CD4-positive, alpha-beta T cell treated with Interleukin-21 for 1 hour (primary cell): ENCODE data around the gene DSCAM.

Experiments used
- DNase-seq: peaks from one replicate; pipeline ENCODE4 v3.0.0-alpha.2; 2020

The DSCAM gene

GRCh38 chr21:40425981-40426380 lies 421.0 kb downstream of the DSCAM start:
- no peak for DNase-seq

DNA sequence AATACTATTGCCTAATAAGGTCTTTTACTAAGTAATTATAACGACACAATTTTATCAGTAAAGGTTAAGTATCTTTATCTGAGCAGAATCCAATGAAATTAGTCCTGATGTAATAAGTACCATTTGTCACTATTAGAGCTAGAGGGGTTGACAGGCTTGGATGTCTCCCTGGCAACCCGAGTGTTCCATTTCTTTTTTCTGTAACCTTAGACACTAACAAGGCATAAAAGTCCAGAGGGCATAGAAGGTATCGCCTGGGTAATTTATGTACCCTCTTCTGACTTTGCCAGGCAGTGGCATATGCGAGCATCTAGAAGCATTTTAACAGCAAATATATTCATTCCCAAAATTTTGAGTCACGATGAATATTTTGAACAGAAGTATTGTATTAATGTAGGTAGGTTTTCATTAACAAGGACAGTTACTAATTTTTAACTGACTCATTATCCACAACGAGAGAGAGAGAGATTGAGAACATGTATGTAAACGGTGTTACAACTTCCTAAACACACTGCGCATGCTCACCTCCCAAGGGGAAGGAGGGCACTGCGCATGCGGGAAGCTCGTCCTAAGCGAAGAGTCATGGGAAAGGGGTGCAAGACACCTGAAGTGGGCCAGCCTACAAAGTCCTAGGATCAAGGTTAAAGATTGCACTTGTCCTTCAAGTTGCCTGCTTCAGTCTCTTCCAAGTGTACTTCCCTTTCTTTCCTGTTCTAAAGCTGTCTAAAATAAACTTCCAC lies 423.9 kb downstream of the DSCAM start:
- DNase-seq: no peak

DNA sequence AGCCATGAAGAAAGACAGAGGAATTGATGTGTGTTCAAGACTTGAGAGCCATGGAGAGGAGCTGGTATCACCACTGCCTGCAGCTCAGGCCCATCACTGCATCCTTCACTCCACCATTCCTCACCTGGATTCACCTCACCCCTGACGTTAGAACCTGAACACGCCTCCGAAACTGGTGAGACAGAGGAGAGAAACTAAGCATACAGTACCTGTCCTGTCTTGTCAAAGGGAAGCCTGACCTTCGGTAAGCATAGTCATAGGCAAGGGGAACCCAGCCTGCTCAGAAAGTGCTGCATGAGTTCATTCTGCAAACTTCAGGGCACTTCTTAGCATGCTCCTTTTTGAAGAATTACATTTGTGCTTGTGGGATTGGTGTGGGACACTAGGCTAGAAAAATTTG lies 425.8 kb downstream of the DSCAM start:
- DNase-seq: no peak

- DNase-seq: no peak
Observed at GRCh38 chr21:40416572-40416971, 430.4 kb downstream of the DSCAM start.

- no peak for DNase-seq
Observed at GRCh38 chr21:40408561-40408960, 438.4 kb downstream of the DSCAM start.

GRCh38 chr21:40404396-40404800 lies 442.6 kb downstream of the DSCAM start:
- DNase-seq: no peak

DNA sequence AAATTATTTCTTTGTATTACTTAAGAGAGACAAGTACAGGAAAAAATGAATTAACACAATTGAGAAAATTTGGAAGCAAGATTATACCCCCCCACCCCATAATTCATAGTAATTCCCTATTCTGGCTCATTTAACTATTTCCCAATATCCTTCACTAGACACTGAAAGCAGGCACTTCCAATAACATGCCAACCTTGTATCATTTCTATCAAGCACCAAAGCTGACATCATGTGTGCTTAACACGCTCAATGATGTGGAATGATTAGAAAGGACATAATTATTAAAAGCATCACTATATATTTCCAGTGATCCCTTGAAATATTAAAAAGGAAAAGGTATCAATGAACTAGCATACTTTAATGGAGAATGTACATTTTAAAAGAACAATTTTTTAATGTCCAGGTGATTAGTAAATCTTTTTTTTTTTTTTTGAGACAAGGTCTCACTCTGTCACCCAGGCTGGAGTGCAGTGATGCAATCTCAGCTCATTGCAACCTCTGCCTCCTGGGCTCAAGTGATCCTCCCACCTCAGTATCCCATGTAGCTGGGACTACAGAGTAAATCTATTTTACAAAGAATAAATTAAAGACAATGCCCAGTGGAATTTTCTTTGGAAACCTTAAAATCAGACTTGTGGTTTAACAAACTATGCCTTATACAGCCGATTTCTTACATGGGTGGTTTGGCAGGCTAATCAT lies 443.9 kb downstream of the DSCAM start:
- no peak for DNase-seq

DNA sequence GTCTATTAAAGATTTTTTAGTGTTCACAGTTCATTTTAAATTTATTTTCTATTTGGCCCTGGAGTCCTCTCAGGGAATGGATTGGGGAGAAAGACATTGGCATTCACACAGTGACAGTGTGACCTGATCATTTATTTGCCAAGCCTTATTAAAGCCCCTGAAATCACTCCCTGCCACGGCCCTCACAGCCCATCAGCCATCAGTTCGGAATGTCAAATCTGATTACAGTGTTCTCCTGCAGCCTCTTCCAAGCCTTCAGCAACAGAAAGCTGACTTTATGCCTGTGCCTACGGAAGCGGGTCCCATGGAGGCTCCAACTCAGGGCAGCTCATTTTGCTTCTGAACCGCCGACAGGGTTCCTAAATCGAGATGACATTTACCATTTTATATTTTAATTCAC lies 451.2 kb downstream of the DSCAM start:
- no peak for DNase-seq

- DNase-seq: no peak
Observed at GRCh38 chr21:40393066-40393465, 453.9 kb downstream of the DSCAM start.

DNA sequence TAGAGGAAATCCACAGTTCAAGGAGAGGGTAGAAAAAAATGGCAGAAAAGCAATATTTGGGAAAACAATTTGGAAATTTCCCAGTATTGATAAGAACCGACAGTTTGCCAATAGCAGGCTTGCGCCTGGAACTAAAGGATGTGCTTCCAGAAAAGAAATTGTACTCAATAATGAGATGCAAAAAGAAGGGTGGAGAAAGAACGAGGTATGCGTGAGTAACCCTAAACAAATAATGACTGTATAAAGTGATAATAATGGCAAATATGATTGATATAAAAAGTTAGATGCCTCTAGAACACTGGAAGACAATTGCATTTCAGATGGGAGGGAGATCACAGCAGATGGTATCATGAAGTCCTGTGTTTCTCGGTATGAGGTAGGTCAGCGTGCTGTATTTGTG lies 458.9 kb downstream of the DSCAM start:
- no peak for DNase-seq

DNA sequence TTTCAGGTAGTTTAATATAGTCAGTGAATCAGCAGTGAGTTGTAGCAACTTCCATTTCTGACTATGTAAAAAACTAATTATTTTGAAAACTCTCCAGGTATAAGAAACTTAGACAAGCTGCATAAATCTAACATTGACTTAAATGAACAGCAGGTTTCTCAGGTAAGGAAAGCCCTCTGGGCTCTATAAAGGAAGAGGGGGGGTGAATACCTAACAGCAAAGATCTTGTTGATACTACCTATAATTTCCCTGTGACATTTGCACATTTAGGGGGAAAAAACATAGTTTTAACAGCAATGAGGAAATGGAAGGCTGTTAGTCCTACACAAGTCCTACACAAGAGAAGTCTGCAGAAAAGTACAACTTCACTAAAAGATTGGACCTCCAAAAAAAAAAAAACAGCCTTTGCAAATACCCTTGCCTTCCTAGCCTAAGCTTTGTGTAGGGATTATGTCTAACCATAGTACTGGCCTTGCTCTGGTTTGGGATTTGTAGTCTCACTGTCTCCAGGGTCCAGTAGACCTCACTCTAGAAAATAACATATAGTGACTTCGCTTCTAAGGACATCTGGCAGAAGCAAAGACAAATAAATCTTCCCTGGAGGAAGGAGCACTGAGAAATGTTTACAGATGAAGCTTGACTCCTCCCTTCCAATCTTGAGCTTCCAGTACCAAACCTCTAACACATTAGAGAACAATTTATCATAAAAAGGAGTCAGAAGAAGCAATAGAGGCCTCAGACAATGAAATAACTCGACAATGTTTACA lies 459.8 kb downstream of the DSCAM start:
- no peak for DNase-seq

DNA sequence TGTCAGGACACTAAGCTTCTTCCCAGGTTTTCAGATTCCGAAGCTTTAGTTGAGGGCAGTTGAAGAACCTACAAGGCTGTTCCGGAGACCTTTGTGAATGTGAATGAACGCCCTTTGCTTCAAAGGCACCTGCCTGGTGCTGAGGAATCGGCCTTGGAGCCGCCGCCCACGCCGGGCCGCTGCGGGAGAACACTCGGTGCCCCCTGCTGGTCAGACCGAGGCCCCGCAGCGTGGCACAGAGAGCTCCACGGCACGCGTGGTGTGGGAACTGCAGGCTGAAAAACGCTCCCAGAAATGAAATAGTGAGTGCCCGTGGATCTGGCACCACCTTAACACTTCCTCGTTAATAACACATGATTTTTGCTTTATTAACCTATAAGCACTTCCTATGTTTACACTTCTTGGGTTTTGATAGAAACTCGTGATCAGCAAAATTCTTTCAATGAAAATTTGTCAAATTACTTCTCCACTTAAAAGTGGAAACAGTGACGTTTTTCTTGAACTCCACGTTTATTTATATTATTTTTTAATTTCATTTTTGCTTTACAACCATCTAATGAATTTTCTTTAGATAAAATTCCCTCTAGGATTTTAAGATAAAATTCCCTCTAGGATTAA lies 460.6 kb downstream of the DSCAM start:
- no peak for DNase-seq

GRCh38 chr21:40385883-40386282 lies 461.1 kb downstream of the DSCAM start:
- DNase-seq: no peak

DNA sequence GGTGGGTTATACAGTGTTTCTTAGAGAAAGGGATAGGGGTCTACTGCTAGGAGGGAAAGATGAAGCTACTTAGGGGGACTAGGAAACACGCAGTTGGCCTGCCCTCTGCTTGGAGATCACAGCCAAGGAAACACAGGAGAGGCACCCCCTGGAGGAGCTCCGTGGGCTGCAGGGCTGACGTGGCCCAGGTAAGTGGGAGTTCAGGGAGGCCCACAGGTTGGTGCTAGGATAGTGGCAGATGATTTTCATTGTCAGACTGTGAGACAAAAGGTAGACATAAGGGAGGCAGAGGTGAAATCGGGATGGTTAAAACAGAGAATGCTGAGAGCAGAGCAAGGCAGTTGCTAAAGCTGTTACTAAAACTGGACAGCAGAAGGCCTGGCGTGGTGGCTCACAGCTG lies 463.0 kb downstream of the DSCAM start:
- no peak for DNase-seq

DNA sequence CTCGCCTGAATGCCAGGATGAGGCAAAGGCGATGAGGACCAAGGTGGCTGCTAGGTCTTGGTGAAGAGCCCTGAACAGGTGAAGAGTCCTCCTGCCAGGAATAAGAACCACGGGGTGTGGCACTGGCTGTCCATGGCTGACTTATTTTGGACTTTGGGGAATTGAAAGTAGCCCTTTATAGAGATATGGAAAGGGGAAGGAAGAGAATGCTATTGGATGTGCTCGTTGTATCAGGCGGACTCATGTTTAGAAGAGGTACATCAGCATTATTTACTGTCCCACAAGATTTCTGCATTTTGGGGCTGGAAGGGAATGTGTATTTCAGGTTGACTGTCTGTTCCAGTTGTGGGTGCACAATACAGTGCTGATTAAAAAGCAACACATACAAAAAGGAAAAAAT lies 465.8 kb downstream of the DSCAM start:
- DNase-seq: no peak

- DNase-seq: no peak
Observed at GRCh38 chr21:40379881-40380810, 466.8 kb downstream of the DSCAM start.

DNA sequence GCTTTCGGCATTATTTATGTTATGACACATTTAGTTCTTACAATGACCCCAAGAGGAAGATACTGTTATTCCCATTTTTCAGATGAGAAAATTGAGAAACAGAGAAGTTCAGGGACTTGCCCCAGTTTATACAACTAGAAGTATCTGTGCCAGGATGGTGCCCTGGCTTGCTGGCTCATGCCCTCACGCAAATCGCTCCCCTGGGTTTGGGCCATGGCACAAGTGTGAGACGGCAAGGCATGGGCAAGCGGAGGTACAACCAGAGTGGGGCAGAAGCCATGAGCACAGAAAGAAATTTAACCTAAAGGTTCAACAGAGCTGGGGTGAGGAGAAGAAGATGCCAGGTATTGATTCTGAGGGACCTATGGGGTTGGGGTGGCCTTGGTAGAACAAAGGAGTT lies 469.8 kb downstream of the DSCAM start:
- no peak for DNase-seq

- DNase-seq: no peak
Observed at GRCh38 chr21:40373761-40374160, 473.2 kb downstream of the DSCAM start.

GRCh38 chr21:40372506-40372905 lies 474.5 kb downstream of the DSCAM start:
- no peak for DNase-seq

DNA sequence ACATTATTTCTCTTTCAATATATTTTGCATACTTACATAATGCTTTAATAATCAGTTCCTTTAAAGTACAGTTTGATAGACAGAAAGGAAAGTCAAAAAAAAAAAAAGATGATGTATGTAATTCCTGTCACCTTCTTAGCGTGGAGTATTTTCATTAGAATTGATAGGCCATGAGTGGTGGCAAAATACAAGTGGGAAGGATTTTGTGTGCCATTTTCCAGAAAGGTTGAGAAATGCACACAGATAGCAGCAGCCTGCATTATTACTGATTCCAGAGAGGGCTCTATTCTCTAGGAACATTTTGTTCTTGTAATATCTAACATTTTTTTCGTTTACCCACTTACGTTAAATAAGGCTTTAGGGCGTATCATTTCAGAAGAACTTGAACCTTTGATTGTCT lies 475.6 kb downstream of the DSCAM start:
- DNase-seq: no peak

GRCh38 chr21:40356644-40357043 lies 490.3 kb downstream of the DSCAM start:
- DNase-seq: no peak

GRCh38 chr21:40355076-40355475 lies 491.9 kb downstream of the DSCAM start:
- DNase-seq: no peak
